Mammary epithelial cell (primary cell): ENCODE measurements around the gene IBA57.

ENCODE experiments used
- CTCF ChIP-seq, 2 donors: IDR thresholded peaks in 1 of 2; conservative IDR thresholded peaks in 1 of 2; 2 replicates each; pipeline ENCODE4 v1.5.1; 2011 to 2012; ENCODE audit warnings: inconsistent platforms in 2 of 2, low read length in 2 of 2, mild to moderate bottlenecking in 2 of 2, control low read depth in 1 of 2, low read depth in 1 of 2; ENCODE audit not compliant: insufficient read depth in 1 of 2; ENCODE audit errors: extremely low read depth in 1 of 2
- EZH2 ChIP-seq: IDR thresholded peaks from 2 replicates; pipeline ENCODE4 v1.6.1; 2012; ENCODE audit warnings: low read length, inconsistent platforms, borderline replicate concordance

- TF ChIP-seq CTCF (conservative IDR thresholded peaks at IDR 0.05 in 1 of 2, IDR thresholded peaks at IDR 0.05 in 1 of 2; ENCODE audit: extremely low read depth in 1 of 2, insufficient read depth in 1 of 2, low read depth in 1 of 2, low read length in 2 of 2), result no peak
- TF ChIP-seq EZH2, result no peak
These were observed 44.1 kb downstream of the IBA57 start for GRCh38 chr1:228209657-228210056.
